ENCODE results near the gene PYY.
"Not testable (repeated sequence)": the region's sequence is repeated elsewhere in the genome, so short reads cannot be mapped to it uniquely, and the experiment has no call there.

Gene PYY

GRCh38 chr17:43976963-43977837, 23.5 kb upstream of the PYY start:
- DNase-seq: no peak

GRCh38 chr17:43975898-43976297, 22.2 kb upstream of the PYY start:
- DNase-seq: no peak

GRCh38 chr17:43974382-43975266, 20.9 kb upstream of the PYY start:
- no peak for DNase-seq

GRCh38 chr17:43972444-43973212, 18.9 kb upstream of the PYY start:
- not testable (repeated sequence) for DNase-seq

- DNase-seq: not testable (repeated sequence)
Observed at GRCh38 chr17:43971436-43971835, 17.7 kb upstream of the PYY start.

- DNase-seq: no peak
Observed at GRCh38 chr17:43970366-43970765, 16.6 kb upstream of the PYY start.

GRCh38 chr17:43967251-43967875, 13.6 kb upstream of the PYY start:
- no peak for DNase-seq

GRCh38 chr17:43966276-43966675, 12.5 kb upstream of the PYY start:
- DNase-seq: no peak

- DNase-seq: no peak
Observed at GRCh38 chr17:43962479-43962878, 8.7 kb upstream of the PYY start.

GRCh38 chr17:43961954-43962353, 8.2 kb upstream of the PYY start:
- DNase-seq: no peak

- DNase-seq: not testable (repeated sequence)
Observed at GRCh38 chr17:43961292-43961691, 7.6 kb upstream of the PYY start.

GRCh38 chr17:43958748-43959352, 5.1 kb upstream of the PYY start:
- DNase-seq: no peak

- no peak for DNase-seq
Observed at GRCh38 chr17:43956222-43956621, 2.5 kb upstream of the PYY start.

- DNase-seq: no peak
Observed at GRCh38 chr17:43952724-43953666, 745 bp downstream of the PYY start.

- DNase-seq: no peak
Observed at GRCh38 chr17:43952351-43952723, 1.4 kb downstream of the PYY start.

- DNase-seq: no peak
Observed at GRCh38 chr17:43951750-43952149, 2.0 kb downstream of the PYY start.

- no peak for DNase-seq
Observed at GRCh38 chr17:43950554-43950953, 3.2 kb downstream of the PYY start.

- DNase-seq: no peak
Observed at GRCh38 chr17:43949781-43950180, 4.0 kb downstream of the PYY start.

- no peak for DNase-seq
Observed at GRCh38 chr17:43946781-43947180, 7.0 kb downstream of the PYY start.

GRCh38 chr17:43945074-43945829, 8.5 kb downstream of the PYY start:
- no peak for DNase-seq

All from cerebellar nuclear complex (tissue), 1 donor.